ACC112 (cell line): ENCODE measurements around the gene TFAP2E.
A peak's percentile ranks its signal among the peaks of the same experiment; 100 is the strongest.

Experiments used
- H2AFZ ChIP-seq: fragments of 200-600 bp; sonication (generic); one replicate; pipeline ENCODE4 v1.6.0; 2017; ENCODE audit warnings: antibody characterized with exemption, low read length; ENCODE audit not compliant: unreplicated experiment
- H3K27ac ChIP-seq: fragments of 200-600 bp; sonication (generic); 2 replicates; pipeline ENCODE4 v1.5.1; 2014; ENCODE audit warnings: low read depth, mild to moderate bottlenecking, antibody characterized with exemption, low read length, moderate library complexity
- H3K27me3 ChIP-seq: fragments of 200-600 bp; sonication (generic); 2 replicates; pipeline ENCODE4 v1.6.1; 2014; ENCODE audit warnings: mild to moderate bottlenecking, antibody characterized with exemption, low read length, moderate library complexity, mixed read lengths; ENCODE audit not compliant: insufficient read depth
- H3K36me3 ChIP-seq: fragments of 200-600 bp; sonication (generic); 2 replicates; pipeline ENCODE4 v1.6.1; 2016; ENCODE audit warnings: mild to moderate bottlenecking, antibody characterized with exemption, low read length, moderate library complexity, mixed read lengths; ENCODE audit not compliant: insufficient read depth
- H3K4me1 ChIP-seq: fragments of 200-600 bp; sonication (generic); one replicate; pipeline ENCODE4 v1.6.1; 2016; ENCODE audit warnings: low read length, mixed read lengths; ENCODE audit not compliant: insufficient read depth, unreplicated experiment, control insufficient read depth
- H3K4me3 ChIP-seq: fragments of 200-600 bp; sonication (generic); 2 replicates; pipeline ENCODE4 v1.5.1; 2014; ENCODE audit warnings: mild to moderate bottlenecking, low read depth, low read length
- H3K79me2 ChIP-seq: fragments of 200-600 bp; sonication (generic); one replicate; pipeline ENCODE4 v1.6.0; 2016; ENCODE audit warnings: low read length; ENCODE audit not compliant: control insufficient read depth, unreplicated experiment, insufficient read depth

The TFAP2E gene

DNA sequence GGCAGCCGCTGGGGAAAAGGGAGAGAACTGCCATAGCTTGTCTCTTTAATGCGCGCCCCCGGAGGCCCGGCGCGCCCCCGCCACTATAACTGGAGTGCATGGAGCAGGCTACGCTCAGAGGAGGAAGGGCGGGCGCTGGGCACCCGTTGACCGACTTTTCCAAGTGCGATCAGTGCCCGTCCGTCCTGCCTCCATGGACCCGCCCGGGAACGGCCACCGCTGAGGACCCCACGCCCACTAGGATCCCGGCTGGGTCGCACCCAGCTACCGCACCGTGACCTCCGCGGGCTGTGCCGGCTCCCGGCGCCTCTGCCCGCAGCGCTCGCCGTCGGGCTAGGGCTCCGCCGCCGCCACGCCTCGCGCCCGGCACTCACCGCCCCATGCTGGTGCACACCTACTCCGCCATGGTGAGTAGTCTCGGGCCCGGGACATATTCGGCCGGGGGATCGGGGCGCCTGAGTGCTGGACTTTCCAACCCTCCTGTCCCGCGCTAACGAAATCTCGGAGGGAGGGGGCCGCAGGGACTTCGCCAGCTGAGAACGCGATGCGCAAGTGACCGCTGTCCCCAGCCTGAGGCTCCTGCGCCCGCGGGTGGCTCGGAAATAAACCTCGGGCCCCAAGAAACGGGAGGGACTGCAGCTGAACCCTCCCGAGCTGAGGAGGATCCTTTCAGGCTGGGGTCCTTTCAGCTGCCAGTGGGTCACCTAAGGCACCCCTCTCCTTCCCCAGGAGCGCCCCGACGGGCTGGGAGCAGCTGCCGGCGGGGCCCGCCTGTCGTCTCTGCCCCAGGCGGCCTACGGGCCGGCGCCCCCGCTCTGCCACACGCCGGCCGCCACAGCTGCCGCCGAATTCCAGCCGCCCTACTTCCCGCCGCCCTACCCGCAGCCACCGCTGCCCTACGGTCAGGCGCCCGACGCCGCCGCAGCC, at the start of gene TFAP2E:
Gene TFAP2E (plus strand): TSS at position 117 of the 927 bp plus-strand sequence. CDS start 264 bp downstream, at position 381.
- Histone ChIP-seq H3K79me2 (no peaks in the 10 kb centered on the region), H3K27ac (no peak within 1 kb of the TSS), H3K27me3 (peaks cover 44% of the 10 kb centered on the region), H3K36me3 (no peaks in the 10 kb centered on the region), H3K4me3 (peak within 1 kb of the TSS; percentile 57; the same call in 1 of the 2 replicates), H3K4me1 (peaks cover 19% of the 10 kb centered on the region), H2AFZ (no peak within 1 kb of the TSS)

DNA sequence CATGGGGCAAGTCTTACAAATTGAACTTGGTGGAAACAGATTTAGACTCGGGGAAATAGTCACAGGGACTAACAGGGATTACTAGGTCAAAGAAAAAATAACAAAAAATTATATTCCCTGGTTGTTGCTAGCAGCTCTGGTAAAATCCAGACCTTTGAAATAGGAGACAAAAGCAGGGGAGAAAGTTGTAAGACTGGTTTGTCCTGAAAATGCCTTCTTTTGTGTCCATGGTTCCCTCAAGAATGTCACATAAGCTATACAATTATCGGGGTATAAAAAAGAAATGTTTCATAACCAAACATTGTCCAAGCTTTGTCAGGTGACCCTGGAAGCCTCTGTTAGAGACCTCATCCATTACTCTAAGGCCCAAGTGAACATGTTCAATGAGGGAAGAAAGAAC, 49.0 kb upstream of the TFAP2E start:
- Histone ChIP-seq H3K27me3 (no peaks in the 10 kb centered on the region), H3K4me3 (no peak overlapping the region), H2AFZ (no peak overlapping the region), H3K4me1 (no peaks in the 10 kb centered on the region), H3K79me2 (no peaks in the 10 kb centered on the region), H3K36me3 (peaks cover 4% of the 10 kb centered on the region), H3K27ac (no peak overlapping the region)

DNA sequence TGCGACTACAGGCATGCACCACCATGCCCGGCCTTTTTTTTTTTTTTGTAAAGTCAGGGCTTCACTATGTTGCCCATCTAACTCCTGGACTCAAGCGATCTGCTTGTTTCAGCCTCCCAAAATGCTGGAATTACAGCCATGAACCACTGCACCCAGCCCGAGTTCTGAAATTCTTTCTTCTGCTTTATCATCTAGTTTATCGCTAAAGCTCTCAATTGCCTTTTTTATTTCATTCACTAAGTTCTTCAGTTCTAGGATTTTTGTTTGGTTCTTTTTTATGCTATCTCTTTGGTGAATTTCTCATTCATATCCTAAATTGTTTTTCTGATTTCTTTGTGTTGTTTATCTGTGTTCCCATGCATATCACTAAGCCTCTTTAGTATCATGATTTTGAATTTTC, 42.9 kb upstream of the TFAP2E start:
- no peak overlapping the region for H3K27ac ChIP-seq
- H2AFZ ChIP-seq = no peak overlapping the region
- H3K36me3 ChIP-seq = peaks cover 35% of the 10 kb centered on the region
- no peaks in the 10 kb centered on the region for H3K27me3 ChIP-seq
- no peak overlapping the region for H3K4me3 ChIP-seq
- H3K79me2 ChIP-seq = no peaks in the 10 kb centered on the region
- H3K4me1 ChIP-seq = no peaks in the 10 kb centered on the region

DNA sequence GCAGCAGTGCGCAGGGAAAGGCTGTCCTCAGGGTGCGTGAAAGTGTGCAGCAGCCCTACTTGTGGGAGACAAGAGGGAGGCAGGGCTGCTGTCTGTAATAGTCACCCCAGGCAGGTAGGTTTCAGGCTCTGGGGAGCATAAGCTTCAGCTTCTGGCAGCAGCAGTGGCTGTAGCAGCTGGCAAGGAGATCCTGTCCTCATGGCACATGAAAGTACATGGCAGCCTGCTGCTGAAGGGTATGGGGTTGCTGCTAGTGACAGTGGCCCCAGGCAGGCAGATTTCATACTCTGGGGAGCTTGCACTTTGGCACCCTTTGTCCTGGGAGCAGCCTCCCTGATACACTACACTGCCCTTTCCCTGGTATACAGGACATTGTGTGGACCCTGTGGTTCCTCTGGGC, 42.2 kb upstream of the TFAP2E start:
- H3K4me1 ChIP-seq = no peaks in the 10 kb centered on the region
- H3K27me3 ChIP-seq = no peaks in the 10 kb centered on the region
- H3K79me2 ChIP-seq = no peaks in the 10 kb centered on the region
- H3K4me3 ChIP-seq = no peak overlapping the region
- peaks cover 31% of the 10 kb centered on the region for H3K36me3 ChIP-seq
- no peak overlapping the region for H2AFZ ChIP-seq
- H3K27ac ChIP-seq = no peak overlapping the region

DNA sequence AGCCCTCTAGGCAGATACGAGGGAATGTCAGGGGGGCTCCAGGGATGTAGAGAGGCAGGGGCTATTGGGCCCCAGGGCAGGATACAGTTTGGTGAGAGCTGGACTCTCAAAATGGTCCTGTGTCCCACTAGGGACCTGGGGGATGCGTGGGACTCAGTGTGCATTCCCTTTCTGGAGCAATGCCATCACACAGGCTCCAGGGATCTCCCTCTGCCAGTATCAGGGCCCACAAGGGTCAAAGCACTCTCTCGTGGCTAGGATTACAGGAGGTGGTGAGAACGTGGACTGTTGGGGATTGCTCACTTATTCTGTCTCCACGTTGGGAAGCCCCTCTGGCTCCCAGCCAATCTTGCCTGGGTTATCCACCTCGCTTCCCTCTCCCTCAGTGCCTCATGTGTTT, 41.7 kb upstream of the TFAP2E start:
- Histone ChIP-seq H3K4me3 (no peak overlapping the region), H2AFZ (no peak overlapping the region), H3K4me1 (no peaks in the 10 kb centered on the region), H3K36me3 (peaks cover 32% of the 10 kb centered on the region), H3K27me3 (no peaks in the 10 kb centered on the region), H3K27ac (no peak overlapping the region), H3K79me2 (peaks cover 2% of the 10 kb centered on the region)

DNA sequence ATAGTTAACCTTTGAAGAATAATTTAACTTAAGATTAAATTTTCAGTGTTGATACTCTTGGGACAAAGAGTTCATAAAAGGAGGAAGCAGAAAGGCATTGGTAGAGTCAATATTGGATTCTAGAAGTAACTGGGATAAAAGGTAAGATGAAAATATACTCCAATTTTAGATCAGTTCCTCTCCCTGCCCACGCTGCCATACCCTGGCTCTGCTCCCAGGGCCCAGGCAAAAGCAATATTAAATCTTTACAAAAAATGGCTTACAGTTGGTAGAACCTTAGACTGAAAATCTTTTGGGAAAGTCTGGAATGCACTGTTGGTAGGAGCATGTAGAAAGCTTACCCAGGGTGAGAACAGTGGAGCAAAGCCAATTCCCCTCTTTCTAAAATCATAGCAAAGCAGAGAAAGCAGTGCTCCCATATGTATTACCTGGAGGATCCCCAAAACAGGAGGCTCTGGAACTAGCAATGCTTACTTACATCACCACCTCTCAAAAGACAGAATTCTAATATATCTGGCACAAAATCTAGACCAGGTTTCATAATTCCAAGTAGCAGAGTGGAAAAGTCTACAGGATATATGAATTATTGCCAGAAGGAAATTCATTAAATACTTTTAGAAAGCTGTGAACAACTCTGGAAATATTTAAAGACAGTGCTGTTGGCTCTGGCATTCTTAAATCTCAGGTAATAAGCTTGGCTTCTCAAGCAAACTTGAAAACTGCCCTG, 40.5 kb upstream of the TFAP2E start:
- peaks cover 35% of the 10 kb centered on the region for H3K36me3 ChIP-seq
- no peaks in the 10 kb centered on the region for H3K27me3 ChIP-seq
- no peak overlapping the region for H2AFZ ChIP-seq
- H3K4me1 ChIP-seq = peaks cover 1% of the 10 kb centered on the region
- no peak overlapping the region for H3K4me3 ChIP-seq
- no peak overlapping the region for H3K27ac ChIP-seq
- H3K79me2 ChIP-seq = peaks cover 9% of the 10 kb centered on the region

DNA sequence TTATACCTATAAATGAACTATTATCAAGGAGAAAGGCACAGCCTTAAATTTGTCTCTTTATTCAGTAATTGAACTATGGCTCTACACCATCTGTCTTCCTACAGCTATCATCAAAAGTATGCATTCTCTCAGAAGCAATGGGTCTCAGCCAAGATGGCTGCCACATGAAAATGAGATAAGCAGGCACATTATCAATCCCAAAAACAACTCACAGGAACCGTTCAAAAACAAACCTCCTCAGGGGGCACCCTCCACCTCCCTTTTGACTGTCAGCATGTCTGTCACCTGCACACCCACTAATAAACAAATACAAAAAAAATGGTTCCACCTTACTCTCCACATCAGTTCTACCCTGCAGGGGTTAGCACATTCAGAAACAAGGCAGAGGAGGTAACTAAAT, 39.5 kb upstream of the TFAP2E start:
- Histone ChIP-seq H2AFZ (no peak overlapping the region), H3K79me2 (peaks cover 9% of the 10 kb centered on the region), H3K27me3 (no peaks in the 10 kb centered on the region), H3K27ac (no peak overlapping the region), H3K4me1 (peaks cover 9% of the 10 kb centered on the region), H3K36me3 (peaks cover 35% of the 10 kb centered on the region), H3K4me3 (no peak overlapping the region)

DNA sequence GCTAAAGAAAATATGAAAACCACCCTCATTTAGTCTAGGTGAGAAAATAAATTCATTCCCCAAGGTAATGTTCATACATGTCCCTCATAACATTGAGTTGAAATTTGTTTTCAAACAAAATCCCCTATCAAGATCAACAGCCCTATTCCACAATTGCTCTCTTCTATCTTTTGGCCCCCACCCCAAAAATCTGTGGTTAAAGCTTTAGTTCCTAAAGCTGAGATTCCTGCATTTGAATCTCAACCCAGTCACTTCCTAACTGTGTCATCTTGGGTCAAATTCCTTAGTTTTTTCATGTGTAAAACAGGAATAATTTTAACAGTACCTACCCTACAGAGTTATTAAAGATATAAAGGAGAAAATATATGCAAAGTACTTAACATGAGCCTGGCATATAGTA, 37.9 kb upstream of the TFAP2E start:
- Histone ChIP-seq H3K27ac (no peak overlapping the region), H3K36me3 (peaks cover 27% of the 10 kb centered on the region), H3K79me2 (peaks cover 13% of the 10 kb centered on the region), H2AFZ (no peak overlapping the region), H3K4me3 (no peak overlapping the region), H3K27me3 (no peaks in the 10 kb centered on the region), H3K4me1 (peaks cover 25% of the 10 kb centered on the region)

DNA sequence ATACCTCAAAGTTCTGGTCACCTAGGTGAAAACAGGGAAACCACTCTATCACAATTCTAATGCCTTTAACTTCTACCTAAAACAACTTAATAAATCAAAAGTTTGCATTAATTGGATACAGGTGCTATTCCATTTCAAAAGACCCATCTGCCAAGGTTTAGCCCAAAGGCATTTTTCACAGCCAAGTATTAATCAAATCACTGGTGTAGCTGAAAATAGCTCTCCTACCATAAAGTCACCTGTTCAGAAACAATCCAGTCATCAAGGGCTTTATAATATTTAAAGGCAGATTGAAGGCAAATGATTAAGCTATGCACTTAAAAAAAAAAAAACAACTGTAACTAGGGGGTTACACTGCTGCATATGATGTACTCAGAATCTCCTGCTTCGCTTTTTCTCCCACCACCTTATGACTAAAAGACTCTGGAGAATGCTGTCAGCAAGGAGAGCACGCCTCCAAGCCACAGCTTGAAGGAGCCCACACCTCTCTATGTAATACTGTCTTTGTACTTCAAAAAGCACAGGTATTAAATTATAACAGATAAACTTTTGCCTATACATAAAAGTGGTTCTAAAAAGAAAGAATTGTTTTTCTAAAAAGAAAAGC, 36.5 kb upstream of the TFAP2E start:
- no peak overlapping the region for H2AFZ ChIP-seq
- no peaks in the 10 kb centered on the region for H3K27me3 ChIP-seq
- peaks cover 31% of the 10 kb centered on the region for H3K4me1 ChIP-seq
- no peak overlapping the region for H3K27ac ChIP-seq
- peaks cover 15% of the 10 kb centered on the region for H3K79me2 ChIP-seq
- peaks cover 15% of the 10 kb centered on the region; the same call in 1 of the 2 replicates for H3K36me3 ChIP-seq
- no peak overlapping the region for H3K4me3 ChIP-seq

DNA sequence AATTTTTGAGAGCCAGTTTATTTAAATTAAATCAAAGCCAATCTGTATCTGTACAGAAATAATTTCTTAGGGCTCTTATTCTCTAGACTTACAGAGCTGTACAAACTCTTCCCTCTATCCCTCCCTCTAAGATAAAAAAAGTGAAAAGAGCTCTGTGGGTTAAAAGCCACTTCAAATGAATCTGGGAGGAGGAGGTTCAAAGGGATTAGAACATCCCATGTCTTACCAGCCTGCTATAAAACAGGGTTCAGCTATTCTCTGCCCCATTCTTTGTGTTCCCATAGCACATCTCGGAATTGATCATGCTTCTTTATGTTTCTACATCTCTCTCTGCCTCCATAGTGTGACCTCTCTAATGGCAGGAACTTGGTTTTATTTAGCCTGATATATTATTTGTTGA, 35.3 kb upstream of the TFAP2E start:
- Histone ChIP-seq H2AFZ (no peak overlapping the region), H3K27me3 (no peaks in the 10 kb centered on the region), H3K79me2 (peaks cover 24% of the 10 kb centered on the region), H3K27ac (no peak overlapping the region), H3K36me3 (peaks cover 8% of the 10 kb centered on the region), H3K4me1 (peaks cover 31% of the 10 kb centered on the region), H3K4me3 (no peak overlapping the region)
